Islet precursor cell (in vitro differentiated cells): Measurements from ENCODE around the gene COMMD1.
A peak's percentile ranks its signal among the peaks of the same experiment; 100 is the strongest.
"Not testable (repeated sequence)": the region's sequence is repeated elsewhere in the genome, so short reads cannot be mapped to it uniquely, and the experiment has no call there.

Experiments used
- DNase-seq: peaks from one replicate; pipeline ENCODE4 v3.0.0-alpha.2; 2018

Gene COMMD1

DNA sequence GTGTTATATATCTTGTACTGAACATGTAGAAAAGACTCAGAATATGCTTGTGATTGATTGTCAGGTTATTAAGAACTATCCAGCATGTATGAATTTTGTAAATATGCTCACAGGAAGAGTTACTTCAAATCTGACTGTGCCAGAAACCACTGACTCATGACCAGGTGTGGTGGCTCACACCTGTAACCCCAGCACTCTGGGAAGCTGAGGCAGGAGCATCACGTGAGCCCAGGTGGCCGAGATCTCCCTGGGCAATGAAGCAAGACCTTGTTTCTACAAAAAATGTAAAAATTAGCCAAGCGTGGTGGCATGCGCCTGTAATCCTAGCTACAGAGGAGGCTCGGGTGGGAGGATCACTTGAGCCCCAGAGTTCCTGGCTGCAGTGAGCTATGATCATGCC lies 126.6 kb downstream of the COMMD1 start:
- peak; percentile 54 for DNase-seq

DNA sequence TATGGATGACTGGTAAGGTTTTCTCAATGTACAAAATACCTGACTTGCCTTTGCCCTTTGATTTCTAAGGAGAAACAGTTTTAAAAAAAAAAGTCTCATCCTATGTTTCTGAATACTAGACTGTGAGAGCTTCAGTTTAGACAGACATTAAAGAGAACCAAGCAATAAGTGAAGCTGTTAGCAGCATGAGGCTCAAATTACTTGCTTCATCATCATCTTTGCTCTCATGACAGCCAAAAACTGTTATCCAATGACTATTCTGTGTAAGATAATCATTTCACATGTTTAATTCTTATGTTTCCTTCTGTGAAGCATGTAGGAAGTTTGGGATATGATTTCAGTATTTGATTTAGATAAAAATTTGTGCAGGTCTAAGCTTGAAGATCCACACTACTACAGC lies 129.2 kb downstream of the COMMD1 start:
- no peak for DNase-seq

DNA sequence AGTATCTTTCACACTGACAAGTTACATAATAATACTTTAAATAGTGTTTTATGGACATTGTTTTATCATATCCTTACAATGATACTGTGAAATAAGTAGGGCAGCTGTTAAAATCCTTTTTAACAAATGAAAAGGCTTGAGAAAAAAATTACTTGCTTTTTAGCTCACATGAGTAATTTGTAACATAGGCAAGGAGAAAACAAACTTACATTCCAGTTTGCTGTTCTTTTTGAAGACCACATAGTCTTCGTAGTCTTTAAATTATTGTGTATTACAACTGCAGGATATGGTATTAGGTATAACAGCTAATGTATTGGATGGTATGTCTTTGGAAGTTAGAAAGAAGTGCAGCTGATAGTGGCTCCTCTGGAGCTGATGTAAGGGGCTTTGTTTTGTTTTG lies 130.8 kb downstream of the COMMD1 start:
- DNase-seq: no peak

DNA sequence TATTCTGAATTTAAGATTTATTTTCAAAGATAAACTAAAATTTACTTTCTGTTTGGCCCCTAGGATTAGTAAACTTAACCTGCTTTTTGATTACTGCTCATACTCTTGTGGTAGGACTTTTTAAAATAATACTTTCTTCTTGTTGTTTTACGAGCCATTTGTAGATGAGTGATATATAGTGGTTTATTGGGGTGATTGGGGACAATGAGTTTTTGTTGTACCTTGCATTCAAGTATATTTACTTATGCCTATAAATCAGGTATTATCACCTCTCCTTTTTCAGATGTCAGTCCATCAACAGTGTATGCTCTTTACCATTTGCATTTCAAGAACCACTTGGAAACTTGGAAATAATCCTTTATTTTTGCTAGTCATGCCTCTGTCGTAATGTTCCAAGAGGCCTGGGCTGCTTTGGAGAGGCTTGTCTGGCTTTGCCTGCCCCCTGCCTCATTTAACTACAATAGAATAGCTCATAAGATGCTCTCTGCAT lies 131.3 kb downstream of the COMMD1 start:
- no peak for DNase-seq

DNA sequence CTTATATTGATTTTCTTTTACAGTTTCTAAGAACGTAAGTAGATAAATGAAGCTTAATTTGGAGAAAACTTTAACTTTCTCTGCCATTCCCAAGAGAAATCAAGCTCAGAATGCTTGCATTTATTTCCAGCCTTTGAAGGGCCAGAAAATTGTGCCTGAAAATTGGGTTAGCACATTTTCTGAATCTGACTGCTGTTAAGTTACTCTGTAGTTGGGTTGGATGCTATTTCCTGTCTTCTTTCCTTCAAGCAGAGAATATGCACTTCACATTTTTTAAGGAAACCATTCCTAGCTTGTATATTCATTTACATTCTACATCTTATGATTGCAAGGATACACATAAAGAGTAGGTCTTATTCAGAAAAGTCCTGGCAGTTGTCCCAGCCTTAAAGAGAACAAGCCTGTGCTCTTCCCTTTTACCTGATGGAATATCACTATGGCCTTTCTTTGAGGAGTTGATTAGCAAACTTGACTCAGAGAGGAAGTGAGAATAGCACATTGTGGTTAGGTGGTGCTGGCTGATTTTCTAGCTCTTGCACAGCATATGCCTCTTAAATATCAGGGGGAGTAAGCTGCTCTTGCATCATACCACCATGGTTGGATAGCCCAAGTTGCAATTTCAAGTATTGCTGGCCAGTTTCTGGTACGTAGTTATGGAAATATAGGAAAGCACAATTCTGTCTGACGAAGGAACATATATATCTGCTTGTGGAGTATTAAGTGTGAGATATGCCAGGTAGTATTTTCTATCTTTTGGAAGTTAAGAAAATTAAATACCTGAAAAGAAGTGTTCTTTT lies 133.7 kb downstream of the COMMD1 start:
- no peak for DNase-seq

DNA sequence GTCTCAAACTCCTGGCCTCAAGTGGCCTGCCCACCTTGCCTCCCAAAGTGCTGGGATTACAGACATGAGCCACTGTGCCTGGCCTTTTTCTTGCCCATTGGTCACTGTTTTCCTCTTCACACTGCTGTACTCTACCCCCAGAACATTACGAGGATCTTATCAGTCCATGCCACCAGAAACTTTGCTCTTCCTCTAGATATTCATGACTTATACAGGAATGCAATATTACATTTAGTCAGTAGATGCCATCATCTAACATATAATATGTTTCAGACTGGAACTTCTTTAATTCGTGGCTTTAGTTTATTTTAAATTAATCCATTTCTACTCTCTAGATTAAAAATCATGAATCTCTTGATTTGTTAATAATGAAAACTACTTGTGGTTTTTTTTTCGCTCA lies 135.5 kb downstream of the COMMD1 start:
- no peak for DNase-seq

DNA sequence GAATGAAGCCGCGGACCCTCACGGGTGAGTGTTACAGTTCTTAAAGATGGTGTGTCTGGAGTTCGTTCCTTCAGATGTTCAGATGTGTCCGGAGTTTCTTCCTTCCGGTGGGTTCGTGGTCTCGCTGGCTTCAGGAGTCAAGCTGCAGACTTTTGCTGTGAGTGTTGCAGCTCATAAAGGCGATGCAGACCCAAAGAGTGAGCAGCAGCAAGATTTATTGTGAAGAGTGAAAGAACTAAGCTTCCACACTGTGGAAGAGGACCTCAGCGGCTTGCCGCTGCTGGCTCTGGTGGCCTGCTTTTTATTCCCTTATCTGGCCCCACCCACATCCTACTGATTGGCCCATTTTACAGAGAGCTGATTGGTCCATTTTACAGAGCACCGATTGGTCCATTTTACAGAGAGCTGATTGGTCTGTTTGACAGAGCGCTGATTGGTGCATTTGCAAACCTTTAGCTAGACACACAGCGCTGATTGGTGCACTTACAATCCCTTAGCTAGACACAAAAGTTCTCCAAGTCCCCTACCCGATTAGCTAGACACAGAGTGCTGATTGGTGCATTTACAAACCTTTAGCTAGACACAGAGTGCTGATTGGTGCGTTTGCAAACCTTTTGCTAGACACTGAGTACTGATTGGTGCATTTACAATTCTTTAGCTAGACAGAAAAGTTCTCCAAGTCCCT lies 136.4 kb downstream of the COMMD1 start:
- DNase-seq: not testable (repeated sequence)

DNA sequence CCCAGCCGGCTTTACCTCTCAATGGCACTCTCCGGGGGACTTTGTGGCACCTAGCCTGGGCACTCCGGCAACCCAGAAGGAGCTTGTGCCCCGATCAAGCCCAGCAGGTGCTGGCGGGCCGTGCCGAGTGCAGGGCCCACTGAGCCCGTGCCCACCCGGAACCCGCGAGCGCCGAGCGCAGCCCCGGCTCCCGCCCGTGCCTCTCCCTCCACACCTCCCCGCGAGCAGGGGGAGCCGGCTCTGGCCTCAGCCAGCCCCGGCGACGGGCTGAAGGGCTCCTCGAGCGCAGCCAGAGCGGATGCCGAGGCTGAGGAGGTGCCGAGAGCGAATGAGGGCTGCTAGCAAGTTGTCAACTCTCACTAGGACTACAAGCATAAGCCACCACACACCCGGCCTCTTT lies 136.9 kb downstream of the COMMD1 start:
- DNase-seq: peak; percentile 58

DNA sequence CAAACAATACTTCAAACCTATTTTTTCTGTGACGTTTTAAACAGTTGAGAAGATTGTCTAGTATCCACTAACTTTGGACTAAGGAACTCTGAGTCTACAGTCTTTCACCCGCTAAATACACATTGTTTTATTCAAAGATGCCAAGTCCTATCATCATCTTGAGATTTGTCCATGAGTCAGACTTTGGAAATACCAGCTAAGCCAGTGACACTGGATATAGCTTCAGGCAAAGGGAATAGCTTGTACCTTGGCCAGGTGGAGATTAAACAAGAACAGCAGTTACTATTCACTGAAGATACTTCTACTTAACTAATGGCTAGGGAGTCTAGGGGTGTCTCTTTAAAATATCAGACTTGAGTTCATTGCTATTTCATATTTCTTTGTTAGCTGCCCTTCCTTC lies 137.5 kb downstream of the COMMD1 start:
- no peak for DNase-seq

DNA sequence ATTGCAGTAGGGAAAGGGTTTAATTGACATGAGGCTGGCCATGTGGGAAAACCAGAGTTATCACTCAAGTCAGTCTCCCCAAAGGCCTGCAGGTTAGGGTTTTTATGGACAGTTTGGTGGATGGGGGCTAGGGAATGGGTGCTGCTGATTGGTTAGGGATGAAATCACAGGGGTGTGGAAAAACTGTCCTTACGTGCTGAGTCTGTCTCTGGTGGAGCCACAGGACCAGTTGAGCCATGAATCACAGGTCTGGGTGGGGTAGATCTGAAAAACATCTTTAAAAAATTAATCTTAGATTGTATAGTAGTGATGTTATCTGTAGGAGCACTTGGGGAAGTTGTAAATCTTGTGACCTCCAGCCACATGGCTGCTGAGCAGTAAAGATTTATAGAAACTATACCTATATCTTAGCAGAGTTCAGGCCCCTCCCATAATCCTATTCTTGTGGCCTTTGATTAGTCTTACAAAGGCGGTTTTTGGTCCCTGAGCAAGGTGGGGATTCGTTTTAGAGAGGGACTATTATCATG lies 139.6 kb downstream of the COMMD1 start:
- no peak for DNase-seq

DNA sequence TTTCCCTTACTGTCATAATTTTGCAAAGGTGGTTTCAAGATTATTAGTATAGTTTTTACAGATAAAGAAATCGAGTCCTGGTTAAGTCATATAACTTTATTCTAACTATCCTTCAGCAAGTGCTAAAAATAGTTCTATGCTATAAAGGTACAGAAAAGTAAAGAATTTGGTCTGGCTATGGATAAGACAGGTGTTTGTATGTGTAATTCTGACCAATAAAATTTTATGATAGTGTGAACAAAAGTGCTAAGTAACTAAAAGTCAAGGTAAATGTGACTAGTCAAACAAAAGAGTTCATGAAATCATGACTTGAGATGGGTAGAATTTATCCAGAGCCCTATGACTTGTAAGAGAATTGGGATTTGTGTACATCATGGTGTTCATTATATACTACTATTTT lies 140.7 kb downstream of the COMMD1 start:
- DNase-seq: no peak

DNA sequence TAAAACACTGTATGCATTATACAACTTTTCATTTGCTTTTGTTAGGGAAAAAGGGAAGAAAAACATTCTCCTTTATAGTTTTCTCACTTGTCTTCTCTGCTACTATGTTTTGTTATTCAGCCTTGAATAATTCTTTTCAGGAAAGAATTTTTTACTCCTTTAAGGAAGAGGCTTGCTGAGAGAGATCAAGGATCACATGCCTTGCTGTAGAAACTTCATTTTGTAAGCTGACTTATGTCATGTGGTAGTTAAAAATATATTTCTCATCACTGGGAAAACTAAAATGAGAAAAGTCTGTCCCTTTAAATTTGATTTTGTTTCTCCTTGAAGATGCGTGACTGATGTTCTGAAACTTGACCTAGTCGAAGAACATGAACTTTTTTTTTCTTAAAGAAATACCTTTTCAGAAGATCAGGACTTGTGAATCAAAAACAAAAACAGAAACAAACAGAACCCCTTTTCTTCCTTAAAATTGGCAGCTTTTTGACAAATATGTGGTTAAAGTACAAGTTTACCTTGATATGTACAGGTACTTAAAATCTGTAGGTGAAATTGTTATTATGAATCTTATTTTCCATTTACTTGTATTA lies 145.1 kb downstream of the COMMD1 start:
- no peak for DNase-seq

DNA sequence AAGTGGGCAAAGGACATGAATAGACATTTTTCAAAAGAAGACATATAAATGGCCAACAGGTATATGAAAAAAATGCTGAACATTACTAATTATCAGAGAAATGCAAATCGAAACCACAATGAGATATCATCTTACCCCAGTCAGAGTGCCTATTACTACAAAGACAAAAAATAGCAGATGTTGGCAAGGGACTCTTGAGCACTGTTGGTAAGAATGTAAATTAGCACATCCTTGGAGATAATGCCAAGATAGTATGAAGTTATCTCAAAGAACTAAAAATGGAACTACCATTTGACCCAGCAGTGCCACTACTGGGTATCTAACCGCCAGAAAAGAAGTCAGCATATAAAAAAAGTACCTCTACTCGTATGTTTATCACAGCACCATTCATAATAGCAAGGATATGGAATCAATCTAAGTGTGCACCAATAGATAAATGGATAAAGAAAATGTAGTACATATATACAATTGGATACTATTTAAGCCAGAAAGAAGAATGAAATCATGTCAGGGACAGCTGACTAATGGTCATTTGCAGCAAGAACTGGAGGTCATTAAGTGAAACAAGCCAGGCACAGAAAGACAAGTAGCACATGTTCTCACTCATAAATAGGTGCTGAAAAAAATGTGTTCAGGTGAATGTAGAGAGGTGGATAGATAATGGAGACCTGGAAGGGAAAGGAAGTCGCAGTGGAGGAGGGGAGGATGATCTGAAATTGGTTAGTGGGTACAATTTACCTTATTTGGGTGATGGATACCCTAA lies 148.7 kb downstream of the COMMD1 start:
- no peak for DNase-seq

DNA sequence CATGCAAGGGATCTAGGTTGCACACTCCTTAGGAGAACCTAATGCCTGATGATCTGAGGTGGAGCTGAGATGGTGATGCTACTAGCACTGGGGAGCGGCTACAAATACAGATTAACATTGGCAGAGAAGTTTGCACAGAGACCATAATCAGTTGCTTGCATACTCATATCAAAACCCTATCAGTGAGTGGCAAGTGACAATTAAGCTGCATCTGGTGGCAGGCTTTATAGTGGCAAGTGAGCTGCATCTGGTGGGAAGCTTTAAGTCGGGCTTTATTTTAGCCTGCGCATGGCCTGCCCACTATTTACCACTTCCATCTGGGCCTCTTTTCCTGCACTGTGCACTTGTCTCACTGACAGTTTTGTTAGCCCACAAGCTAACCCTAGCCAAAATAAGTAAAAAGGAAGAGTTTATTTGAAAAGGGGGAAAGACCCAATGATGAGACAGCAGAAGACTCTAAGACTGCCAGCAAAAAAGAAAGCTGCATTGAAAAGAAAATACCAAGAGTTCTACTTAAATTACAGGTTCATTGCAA lies 149.5 kb downstream of the COMMD1 start:
- DNase-seq: no peak

DNA sequence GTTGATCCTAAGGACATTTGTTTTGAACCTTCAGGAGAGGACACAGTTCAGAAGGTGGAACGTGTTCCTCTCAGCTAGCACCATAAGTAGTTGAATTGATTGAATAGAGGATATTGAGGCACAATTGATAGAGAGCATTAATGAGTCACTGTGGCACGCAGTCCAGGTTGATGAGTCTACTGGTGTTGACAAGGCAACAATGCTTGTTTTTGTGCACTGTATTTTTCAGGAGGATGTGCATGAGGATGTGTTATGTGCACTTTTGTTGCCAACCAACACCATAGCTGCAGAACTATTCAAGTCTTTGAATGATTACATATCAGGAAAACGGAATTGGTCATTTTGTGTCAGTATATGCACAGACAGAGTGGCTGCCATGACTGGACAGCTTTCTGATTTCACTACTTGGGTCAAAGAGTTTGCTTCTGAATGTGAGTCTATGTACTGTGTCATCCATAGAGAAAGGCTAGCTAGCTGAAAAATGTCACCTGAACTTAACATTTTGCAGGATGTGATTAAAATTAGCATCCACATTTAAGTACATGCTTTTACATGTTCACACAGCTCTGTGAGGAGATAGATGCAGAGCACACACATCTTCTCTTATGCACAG lies 150.4 kb downstream of the COMMD1 start:
- no peak for DNase-seq

DNA sequence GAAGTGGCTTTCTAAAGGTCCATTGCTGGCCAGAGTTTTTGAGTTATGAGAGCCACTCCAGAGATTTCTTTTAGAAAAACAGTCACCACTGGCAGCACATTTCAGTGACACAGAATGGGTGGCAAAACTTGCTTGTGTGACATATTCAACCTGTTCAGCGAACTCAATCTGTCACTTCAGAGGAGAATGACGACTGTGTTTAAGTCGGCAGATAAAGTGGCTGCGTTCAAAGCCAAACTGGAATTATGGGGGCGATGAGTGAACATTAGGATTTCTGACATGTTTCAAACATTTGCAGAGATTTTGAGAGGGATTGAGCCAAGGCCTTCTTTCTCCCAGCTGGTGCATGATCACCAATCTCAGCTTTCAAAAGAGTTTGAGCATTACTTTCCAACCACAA lies 150.9 kb downstream of the COMMD1 start:
- DNase-seq: no peak

DNA sequence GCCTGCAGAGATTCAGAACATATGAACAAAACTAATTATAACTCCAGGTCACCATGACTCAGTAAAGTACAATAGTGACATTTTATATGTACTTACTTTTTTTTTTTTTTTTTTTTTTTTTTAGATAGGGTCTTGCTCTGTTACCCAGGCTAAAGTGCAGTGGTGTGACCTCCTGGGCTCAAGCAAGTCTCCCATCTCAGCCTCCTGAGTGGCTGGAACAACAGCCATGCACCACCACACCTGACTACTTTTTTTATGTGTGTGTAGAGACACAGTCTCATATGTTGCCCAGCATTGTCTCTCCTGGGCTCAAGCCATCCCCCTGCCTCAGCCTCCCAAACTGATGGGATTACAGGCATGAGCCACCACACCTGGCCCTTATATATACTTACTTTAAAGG lies 159.8 kb downstream of the COMMD1 start:
- DNase-seq: no peak

DNA sequence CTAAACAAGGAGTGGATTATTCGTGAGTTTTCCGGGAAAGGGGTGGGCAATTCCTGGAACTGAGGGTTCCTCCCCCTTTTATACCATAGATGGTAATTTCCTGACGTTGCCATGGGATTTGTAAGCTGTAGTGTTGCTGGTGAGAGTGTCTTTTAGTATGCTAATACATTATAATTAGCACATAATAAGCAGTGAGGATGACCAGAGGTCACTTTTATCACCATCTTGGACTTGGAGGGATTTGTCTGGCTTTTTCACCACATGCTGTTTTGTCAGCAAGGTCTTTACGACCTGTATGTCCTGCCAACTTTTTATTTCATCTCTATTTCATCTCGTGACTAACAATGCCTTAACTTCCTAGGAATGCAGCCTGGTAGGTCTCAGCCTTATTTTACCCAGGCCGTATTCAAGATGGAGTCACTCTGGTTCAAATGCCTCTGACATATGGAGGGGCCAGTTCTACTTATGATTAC lies 165.7 kb downstream of the COMMD1 start:
- no peak for DNase-seq

DNA sequence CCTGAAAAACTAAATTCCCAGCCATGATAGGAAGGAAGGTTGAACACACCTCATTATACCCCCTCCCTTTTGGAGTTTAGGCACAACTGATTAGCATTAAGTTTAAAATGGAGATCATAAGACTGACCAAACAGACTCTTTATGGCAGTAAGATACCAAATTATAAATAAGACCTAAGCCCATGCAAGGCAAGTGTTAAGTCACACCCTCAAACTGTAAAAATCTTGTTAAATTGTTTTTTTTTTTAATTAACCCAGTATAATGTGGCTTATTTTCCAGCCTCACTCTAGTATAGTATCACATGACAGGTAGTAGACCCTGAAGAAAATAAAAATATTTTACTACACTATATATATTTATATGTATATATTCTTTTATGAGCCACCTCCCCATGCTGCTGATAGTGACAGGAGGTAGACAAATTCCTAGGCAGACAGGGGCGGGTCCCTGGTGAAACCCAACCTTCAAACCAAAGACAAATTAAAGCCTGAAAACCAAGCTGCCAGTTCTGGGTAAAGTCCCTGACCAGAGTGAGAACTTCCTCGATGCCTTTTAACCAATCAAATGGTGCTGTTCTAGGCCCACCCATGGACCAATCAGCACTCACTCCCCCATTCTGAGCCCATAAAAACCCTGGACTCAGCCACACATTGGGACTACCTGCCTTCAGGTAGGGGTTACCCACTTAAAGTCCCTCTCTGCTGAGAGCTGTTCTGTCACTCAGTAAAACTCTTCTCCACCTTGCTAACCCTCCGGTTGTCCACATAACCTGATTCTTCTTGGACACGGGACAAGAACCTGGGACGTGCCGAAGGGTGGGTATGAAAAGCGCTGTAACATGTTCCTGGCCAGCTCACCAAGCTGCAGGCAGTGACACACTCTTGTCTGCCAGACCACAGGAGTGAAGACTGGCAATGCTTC lies 166.5 kb downstream of the COMMD1 start:
- no peak for DNase-seq

DNA sequence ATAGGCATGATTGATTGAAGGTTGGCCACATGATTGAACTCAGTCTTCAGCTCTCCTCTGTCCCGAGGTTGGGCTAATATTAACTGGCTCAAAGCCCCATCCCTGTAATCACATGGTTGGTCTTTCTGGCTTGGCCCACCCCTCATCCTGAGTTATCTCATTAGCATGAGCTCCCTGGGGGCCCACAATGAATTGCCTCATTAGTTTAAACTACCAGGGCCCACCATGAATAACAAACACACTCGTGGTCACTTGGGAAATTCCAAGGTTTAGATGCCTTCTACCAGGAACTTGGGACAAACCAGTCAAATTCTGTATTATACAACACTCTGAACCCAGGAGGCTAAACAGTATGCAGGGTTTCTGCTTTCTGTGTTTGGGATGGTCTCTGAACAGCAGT lies 168.8 kb downstream of the COMMD1 start:
- DNase-seq: no peak
